GM18520 (cell line): ENCODE data around the gene PCDHGA1.
"Not testable (repeated sequence)": the region's sequence is repeated elsewhere in the genome, so short reads cannot be mapped to it uniquely, and the experiment has no call there.

Source experiments
- ATAC-seq: cut with Tn5 transposase; IDR thresholded peaks from one replicate; pipeline ENCODE4 v1.9.1; 2021; ENCODE audit not compliant: unreplicated experiment

Gene PCDHGA1

GRCh38 chr5:141382469-141383294 lies 52.4 kb downstream of the PCDHGA1 start, which contains the start of gene PCDHGA7:
TSS of gene PCDHGA7 (plus strand) at chr5:141382742. CDS start at chr5:141382900, 158 bp downstream.
- ATAC-seq, result no peak

GRCh38 chr5:141383345-141383744 lies 53.0 kb downstream of the PCDHGA1 start:
- no peak for ATAC-seq

DNA sequence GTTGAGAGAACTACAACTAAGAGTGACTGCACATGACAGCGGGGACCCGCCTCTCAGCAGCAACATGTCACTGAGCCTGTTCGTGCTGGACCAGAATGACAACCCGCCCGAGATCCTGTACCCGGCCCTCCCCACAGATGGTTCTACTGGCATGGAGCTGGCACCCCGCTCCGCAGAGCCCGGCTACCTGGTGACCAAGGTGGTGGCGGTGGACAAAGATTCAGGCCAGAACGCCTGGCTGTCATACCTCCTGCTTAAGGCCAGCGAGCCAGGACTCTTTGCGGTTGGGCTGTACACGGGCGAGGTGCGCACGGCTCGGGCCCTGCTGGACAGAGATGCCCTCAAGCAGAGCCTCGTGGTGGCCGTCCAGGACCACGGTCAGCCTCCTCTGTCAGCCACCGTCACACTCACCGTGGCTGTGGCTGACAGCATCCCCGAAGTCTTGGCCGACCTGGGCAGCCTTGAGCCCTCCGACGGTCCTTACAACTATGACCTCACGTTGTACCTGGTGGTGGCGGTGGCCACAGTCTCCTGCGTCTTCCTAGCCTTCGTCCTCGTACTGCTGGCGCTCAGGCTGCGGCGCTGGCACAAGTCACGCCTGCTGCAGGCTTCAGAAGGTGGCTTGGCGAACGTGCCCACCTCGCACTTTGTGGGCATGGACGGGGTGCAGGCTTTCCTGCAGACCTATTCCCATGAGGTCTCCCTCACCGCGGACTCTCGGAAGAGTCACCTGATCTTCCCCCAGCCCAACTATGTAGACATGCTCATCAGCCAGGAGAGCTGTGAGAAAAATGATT lies 54.4 kb downstream of the PCDHGA1 start:
- ATAC-seq, result no peak

GRCh38 chr5:141387557-141388311 lies 57.4 kb downstream of the PCDHGA1 start, which contains the start of gene PCDHGB4:
TSS of gene PCDHGB4 (plus strand) at chr5:141387698. CDS start at chr5:141387885, 187 bp downstream.
- not testable (repeated sequence) for ATAC-seq

GRCh38 chr5:141388661-141389060 lies 58.3 kb downstream of the PCDHGA1 start:
- no peak for ATAC-seq

DNA sequence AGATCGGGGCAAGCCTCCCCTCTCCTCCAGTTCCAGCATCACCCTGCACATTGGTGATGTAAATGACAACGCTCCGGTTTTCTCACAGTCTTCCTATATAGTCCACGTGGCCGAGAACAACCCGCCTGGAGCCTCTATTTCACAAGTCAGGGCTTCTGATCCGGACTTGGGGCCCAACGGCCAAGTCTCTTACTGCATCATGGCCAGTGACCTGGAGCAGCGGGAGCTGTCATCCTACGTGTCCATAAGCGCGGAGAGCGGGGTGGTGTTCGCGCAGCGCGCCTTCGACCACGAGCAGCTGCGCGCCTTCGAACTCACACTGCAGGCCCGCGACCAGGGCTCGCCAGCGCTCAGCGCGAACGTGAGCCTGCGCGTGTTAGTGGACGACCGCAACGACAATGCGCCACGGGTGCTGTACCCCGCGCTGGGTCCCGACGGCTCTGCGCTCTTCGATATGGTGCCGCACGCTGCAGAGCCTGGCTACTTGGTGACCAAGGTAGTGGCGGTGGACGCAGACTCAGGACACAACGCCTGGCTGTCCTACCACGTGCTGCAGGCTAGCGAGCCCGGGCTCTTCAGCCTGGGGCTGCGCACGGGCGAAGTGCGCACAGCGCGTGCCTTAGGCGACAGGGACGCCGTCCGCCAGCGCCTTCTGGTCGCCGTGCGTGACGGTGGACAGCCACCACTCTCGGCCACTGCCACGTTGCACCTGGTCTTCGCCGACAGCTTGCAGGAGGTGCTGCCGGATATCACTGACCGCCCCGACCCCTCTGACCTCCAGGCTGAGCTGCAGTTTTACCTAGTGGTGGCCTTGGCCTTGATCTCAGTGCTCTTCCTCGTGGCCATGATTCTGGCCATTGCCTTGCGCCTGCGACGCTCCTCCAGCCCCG lies 59.1 kb downstream of the PCDHGA1 start:
- ATAC-seq, result no peak

DNA sequence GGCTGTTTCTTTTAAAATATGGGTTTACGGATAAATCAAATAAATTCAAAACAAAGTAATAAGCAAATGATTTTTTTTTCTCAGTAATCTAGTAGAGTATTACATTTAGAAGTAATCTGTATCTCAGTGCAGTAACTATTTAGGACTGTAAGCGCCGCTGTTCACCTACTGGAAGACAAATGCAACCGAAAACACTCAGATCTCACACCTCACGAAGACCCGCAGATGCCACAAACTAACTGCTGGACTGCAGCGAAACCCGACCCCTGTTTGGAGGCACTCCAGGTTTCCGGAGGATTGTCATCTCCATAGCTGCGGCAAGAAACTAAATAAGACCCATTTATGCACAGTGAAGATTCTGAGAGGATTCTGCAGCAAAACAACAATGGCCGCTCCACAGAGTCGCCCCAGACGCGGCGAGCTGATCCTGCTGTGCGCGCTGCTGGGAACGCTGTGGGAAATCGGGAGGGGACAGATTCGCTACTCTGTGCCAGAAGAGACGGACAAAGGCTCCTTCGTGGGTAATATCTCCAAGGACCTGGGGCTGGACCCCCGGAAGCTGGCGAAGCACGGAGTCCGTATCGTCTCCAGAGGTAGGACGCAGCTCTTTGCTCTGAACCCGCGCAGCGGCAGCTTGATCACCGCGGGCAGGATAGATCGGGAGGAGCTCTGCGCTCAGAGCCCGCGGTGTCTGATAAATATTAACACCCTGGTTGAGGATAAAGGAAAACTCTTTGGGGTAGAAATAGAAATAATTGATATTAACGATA lies 62.3 kb downstream of the PCDHGA1 start, which contains the start of gene PCDHGA8:
Gene PCDHGA8, plus strand, starts transcription at position 205 of the 770 bp plus-strand sequence. Its CDS starts 181 bp downstream, at position 386.
- ATAC-seq, result no peak

DNA sequence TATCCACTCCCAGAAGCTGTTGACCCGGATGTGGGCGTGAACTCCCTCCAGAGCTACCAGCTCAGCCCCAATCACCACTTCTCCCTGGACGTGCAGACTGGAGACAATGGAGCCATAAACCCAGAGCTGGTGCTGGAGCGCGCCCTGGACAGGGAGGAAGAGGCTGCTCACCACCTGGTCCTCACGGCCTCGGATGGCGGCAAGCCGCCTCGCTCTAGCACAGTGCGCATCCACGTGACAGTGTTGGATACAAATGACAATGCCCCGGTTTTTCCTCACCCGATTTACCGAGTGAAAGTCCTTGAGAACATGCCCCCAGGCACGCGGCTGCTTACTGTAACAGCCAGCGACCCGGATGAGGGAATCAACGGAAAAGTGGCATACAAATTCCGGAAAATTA lies 63.0 kb downstream of the PCDHGA1 start:
- no peak for ATAC-seq

DNA sequence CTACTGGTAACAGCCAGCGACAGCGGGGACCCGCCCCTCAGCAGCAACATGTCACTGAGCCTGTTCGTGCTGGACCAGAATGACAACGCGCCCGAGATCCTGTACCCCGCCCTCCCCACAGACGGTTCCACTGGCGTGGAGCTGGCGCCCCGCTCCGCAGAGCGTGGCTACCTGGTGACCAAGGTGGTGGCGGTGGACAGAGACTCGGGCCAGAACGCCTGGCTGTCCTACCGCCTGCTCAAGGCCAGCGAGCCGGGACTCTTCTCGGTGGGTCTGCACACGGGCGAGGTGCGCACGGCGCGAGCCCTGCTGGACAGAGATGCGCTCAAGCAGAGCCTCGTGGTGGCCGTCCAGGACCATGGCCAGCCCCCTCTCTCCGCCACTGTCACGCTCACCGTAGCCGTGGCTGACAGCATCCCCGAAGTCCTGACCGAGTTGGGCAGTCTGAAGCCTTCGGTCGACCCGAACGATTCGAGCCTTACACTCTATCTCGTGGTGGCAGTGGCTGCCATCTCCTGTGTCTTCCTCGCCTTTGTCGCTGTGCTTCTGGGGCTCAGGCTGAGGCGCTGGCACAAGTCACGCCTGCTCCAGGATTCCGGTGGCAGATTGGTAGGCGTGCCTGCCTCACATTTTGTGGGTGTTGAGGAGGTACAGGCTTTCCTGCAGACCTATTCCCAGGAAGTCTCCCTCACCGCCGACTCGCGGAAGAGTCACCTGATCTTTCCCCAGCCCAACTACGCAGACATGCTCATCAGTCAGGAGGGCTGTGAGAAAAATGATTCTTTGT lies 64.3 kb downstream of the PCDHGA1 start:
- not testable (repeated sequence) for ATAC-seq

DNA sequence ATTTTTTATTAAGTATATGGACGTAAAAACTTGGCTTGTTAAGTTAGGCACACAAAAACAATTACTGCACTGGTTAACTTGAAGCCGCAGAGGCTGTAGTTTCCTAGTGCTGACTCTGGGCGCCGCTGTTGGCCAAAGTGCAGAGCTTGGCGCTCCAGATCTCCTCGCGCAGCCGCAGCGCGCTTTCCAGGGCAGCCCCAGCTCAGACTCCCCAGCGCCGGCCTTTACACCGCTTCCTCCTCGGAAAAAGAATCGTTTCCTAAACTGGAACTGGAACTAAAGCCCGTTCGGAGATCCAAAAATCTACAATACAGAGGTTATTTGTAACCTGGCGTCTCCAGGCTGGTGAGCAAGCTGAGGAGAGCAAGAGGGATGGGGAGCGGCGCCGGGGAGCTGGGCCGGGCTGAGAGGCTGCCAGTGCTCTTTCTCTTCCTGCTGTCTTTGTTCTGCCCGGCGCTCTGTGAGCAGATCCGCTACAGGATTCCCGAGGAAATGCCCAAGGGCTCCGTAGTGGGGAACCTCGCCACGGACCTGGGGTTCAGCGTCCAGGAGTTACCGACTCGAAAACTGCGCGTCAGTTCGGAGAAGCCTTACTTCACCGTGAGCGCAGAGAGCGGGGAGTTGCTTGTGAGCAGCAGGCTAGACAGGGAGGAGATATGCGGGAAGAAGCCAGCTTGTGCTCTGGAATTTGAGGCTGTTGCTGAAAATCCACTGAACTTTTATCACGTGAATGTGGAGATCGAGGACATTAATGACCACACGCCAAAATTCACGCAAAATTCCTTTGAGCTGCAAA lies 67.6 kb downstream of the PCDHGA1 start, which contains the start of gene PCDHGB5:
Gene PCDHGB5, plus strand, starts transcription at position 192 of the 796 bp plus-strand sequence. Its CDS starts 181 bp downstream, at position 373.
- not testable (repeated sequence) for ATAC-seq

GRCh38 chr5:141398608-141399007 lies 68.3 kb downstream of the PCDHGA1 start:
- no peak for ATAC-seq

DNA sequence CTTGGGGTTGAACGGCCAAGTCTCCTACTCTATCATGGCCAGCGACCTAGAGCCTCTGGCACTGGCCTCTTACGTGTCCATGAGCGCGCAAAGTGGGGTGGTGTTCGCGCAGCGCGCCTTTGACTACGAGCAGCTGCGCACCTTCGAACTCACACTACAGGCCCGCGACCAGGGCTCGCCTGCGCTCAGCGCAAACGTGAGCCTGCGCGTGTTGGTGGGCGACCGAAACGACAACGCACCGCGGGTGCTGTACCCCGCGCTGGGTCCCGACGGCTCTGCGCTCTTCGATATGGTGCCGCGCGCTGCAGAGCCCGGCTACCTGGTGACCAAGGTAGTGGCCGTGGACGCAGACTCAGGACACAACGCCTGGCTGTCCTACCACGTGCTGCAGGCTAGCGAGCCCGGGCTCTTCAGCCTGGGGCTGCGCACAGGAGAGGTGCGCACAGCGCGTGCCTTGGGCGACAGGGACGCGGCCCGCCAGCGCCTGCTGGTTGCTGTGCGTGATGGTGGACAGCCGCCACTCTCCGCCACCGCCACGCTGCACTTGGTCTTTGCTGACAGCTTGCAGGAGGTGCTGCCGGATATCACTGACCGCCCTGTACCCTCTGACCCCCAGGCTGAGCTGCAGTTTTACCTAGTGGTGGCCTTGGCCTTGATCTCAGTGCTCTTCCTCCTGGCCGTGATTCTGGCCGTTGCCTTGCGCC lies 69.4 kb downstream of the PCDHGA1 start:
- ATAC-seq, result no peak

- no peak for ATAC-seq
Observed at GRCh38 chr5:141402553-141403243, 72.4 kb downstream of the PCDHGA1 start, which contains the start of gene PCDHGA9. TSS of gene PCDHGA9 (plus strand) at chr5:141402778. CDS start at chr5:141402953, 175 bp downstream.

DNA sequence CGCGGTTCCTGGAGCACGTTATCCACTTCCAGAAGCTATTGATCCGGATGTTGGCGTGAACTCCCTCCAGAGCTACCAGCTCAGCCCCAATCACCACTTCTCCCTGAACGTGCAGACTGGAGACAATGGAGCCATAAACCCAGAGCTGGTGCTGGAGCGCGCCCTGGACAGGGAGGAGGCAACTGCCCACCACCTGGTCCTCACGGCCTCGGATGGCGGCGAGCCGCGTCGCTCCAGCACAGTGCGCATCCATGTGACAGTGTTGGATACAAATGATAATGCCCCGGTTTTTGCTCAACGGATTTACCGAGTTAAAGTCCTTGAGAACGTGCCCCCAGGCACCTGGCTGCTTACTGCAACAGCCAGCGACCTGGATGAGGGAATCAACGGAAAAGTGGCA lies 73.1 kb downstream of the PCDHGA1 start:
- no peak for ATAC-seq

DNA sequence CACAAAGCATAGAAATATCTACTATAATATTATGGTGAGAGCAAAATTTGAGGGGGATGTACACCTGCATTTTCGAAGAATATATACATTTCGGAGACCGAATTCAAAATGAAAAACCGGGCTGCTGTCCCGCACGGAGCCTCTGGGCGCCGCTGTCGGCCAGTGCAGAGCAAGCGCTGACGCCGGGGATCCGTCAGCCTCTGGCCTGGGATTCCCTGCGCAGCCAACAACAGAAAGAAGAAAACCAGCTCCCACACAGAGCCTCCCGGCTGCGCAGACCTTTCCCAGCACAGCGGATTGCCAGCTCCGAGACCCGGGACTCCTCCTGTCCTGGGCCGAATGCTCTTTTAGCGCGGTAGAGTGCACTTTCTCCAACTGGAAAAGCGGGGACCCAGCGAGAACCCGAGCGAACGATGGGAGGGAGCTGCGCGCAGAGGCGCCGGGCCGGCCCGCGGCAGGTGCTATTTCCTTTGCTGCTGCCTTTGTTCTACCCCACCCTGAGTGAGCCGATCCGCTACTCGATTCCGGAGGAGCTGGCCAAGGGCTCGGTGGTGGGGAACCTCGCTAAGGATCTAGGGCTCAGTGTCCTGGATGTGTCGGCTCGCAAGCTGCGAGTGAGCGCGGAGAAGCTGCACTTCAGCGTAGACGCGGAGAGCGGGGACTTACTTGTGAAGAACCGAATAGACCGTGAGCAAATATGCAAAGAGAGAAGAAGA lies 77.6 kb downstream of the PCDHGA1 start, which contains the start of gene PCDHGB6:
Gene PCDHGB6, plus strand, starts transcription at position 232 of the 716 bp plus-strand sequence. Its CDS starts 182 bp downstream, at position 414.
- ATAC-seq, result not testable (repeated sequence)
